HUDEP-2 (cell line): ENCODE results near the gene CMPK1.
"Not testable (repeated sequence)": the region's sequence is repeated elsewhere in the genome, so short reads cannot be mapped to it uniquely, and the experiment has no call there.

Source experiments
- DNase-seq, 76 experiments: peaks; one replicate each; lab custom pipeline; 2025; ENCODE audit not compliant: unreplicated experiment in 76 of 76; lab: John Stamatoyannopoulos, UW

The CMPK1 gene

DNA sequence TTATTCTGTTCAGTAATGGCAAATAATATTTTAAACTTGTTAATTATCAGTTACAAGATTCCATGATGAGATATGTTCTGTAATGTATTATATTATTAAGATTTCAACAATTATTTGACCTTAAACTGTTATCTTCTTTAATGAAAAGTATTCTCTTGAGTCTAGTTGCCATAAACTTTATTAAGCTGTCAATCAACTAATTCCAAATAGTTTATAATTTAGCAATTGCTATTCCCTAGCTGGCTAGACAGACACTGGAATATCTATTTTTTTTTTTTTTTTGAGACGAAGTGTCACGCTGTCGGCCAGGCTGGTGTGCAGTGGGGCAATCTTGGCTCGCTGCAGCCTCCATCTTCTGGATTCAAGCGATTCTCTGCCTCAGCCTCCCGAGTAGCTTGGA, 3.8 kb downstream of the CMPK1 start:
- no peak for DNase-seq

DNA sequence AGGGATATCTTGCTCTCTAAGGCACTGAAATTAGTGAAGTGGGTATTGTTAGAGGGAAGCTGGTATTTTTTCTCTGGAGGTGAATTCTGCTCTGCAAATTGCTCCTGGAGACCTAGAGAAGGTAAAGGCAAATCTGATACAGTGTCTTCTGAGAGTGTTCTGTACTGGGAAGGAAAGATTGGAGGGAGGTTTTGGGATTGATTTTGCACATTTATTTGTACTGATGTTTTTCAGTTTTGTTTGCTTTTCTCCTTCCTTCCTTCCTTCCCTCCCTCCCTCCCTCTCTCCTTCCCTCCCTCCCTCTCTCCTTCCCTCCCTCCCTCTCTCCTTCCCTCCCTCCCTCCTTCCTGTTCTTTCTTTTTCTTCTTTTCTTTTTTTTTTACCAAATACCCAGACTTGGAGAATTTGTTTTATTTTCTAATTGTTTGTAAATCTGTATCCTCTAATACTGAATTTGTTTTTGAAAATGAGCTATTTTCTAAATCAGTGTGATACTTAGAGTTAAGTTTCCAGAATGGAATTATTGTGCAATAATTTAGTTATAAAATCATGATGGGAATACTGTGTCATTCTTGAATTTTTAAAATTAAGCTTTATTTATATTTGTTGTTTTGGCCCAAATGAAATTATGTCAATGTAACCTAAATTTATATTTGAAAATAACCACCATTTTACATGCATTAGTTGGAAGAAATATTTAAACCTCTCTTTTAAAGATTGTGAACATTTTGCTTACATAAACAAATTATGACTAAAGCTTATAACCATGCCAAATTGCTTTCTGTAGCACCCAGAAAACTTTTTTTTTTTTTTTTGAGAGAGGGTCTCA, 4.9 kb downstream of the CMPK1 start:
- no peak for DNase-seq

DNA sequence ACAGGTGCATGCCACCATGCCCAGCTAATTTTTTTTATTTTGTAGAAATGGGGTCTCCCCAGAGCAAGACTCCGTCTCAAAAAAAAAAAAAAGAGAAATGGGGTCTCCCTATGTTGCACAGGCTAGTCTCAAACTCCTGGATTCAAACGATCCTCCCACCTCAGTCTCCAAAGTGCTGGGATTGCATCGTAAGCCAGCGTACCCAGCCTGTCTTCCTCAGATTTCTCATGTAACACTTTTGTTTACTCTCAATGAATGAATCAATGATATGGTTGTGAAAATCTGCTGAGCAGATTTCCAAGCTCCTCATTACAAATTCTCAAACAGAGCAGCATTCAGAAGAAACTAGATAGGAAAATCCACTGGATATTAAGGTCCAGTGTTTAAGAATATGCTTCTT, 6.6 kb downstream of the CMPK1 start:
- DNase-seq = no peak

DNA sequence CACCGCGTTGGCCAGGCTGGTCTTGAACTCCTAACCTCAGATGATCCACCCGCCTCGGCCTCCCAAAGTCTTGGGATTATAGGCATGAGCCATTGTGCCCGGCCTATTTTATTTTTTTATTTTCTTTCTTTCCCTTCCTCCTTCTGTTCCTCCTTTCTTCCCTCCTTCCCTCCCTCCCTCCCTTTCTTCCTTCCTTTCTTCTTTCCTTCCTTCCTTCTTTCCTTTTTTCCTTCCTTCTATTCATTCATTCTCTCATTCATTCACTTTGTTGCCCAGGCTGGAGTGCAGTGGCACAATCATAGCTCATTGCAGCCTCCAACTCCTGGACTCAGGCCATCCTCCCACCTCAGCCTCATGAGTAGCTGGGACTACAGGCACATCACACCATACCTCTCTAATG, 13.4 kb downstream of the CMPK1 start:
- not testable (repeated sequence) for DNase-seq

DNA sequence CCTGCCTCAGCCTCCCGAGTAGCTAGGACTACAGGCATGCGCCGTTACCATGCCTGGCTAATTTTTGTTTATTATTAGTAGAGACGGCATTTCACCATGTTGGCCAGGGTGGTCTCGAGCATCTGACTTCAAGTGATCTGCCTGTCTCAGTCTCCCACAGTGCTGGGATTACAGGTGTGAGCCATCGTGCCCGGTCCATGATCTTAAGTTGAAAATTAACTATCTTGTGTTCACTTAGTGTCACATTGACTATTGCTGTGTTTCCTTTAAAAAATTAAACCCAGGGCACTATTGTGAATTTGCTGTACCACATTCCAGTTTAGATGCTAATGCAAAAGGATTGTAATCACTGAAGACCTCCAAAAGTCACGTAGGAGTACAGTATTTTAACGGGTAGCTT, 14.1 kb downstream of the CMPK1 start:
- no peak for DNase-seq

DNA sequence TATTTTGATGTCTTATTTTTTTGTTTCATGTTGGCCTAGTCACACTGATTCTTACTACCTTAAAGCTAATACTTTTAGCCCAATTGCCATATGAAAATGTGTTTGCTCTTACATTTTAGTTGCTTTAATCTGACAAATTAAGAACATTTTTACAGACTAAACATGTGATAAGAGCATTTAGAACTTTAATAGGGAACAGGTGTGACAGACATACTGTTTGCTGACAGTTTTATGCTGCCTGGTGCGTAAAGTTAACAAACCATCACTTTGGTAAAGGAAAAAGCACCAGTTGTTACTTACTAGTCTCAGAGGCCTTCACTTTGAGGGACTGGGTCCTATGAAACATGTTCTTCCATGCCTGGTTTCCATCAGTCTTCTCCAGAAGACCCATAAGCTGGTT, 14.7 kb downstream of the CMPK1 start:
- no peak for DNase-seq

DNA sequence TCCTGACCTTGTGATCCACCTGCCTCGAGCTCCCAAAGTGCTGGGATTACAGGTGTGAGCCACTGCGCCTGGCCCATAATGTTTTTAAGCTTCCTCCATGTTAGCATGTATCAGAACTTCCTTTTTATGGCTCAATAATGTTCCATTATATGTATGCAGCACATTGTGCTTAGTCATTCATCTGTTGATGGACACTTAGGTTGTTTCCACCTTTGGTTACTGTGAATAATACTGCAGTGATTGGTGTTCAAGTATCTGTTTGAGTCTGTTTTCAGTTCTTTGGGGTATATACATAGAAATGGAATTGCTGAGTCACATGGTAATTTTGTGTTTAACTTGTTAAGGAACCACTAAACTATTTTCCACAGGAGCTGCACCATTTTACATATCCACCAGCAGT, 17.7 kb downstream of the CMPK1 start:
- DNase-seq = no peak

DNA sequence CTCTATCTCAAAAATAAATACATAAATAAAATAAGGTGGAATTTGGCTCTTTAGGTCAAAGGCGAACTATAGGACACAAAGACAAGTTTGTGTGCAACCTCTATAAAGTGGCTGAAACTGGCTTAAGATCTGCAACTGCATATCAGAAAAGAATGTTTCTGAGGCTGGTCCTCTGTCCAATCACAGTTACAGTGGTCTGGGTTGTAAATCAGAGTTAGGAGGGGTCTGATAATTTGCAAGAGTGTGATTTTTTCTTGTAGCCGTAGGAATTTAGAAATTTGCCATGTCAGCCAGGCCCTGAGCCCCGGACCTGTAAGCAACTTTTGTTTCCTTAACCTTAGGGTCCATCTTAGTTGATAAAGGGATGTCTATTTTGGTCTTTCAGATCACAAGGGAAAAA, 27.8 kb downstream of the CMPK1 start:
- DNase-seq = no peak

DNA sequence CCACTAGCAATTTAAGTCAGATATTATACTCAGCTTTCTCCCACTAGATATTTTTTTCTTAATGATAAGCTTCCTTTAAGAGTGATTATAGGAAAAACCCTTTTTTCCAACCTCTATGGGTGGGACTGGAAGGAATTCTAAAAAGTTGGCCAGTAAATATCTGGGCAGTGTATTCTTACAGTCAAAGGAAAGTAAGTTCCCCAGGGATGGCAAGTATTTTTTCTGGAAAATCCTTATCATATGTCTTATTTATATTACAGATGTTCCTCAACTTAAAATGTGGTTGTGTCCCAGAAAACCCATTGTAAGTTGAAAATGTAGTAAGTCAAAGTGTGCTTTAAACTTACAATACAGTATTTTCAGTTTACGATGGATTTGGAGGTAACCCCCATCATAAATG, 29.2 kb downstream of the CMPK1 start:
- DNase-seq = no peak

DNA sequence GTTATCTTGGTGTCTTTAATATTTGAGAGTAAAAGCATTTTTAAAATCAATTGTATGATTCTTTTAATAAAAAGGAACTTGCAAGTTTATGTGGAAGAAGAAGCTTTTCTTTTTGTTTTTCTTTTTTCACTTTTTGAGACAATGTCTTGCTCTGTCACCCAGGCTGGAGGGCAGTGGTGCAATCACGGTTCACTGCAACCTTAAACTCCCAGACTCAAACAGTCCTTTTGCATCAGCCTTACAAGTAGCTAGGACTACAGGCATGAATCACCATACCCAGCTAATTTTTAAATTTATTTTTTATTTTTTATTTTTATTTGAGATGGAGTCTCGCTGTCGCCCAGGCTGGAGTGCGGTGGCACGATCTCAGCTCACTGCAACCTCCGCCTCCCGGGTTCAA, 34.1 kb downstream of the CMPK1 start:
- no peak for DNase-seq

DNA sequence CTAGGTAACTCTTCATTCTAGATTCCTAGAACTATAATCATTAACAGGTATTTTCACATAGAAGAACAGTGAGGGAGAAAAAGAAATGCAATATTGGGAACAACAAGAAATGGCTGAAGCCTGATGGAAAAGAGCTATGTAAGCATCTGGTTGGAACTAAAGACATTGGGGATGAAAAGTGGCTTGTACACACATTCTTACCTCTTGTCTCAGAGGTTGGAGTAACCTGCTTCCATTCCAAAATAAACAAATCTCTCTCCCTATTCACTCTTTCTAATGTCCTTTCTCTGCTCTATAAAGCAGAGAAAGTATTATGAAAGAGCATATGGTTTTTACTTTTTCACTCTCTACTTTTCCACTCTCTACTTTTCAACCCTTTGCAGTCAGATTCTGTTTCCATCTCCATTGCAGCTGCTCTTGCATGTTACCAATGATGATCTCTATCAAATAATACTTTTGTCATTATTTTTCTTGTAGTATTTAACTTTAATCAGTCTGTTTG, 37.5 kb downstream of the CMPK1 start:
- DNase-seq = no peak

DNA sequence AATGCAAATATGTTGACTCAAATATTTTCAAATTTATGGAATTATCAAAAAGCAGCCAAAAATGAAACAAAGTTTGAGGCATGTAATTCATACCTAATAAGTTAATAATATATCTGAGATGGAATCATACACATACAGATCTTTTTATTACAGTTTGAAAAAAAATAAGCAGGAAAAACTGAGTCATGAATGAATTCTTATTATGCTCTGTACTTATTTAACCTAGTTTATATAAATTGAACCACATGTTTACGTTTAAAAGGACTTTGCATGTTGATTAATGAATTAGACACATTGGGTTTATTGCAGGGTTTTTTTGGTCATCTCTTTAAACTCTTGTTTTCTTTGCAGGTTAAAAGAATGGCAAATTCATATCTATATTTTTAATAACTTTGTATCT, 40.9 kb downstream of the CMPK1 start:
- no peak for DNase-seq

DNA sequence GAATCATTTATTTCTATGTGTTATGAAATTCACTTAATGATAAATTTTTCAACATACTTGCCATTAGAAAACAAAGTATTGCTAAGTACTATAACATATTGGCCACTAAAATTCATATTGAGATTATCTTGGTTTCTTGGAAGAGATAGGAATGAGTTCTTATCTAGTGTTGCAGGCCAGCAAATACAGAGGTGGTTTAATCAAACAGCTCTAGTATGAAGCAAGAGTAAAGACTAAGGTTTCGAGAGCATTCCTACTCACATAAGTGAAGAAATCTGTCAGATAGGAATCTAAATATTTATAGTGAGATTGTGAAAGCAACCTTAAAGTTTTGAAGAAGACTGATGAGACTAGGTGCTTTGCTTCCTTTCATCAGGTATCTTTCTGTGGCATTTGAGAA, 44.6 kb downstream of the CMPK1 start:
- DNase-seq = peak in 4 of 76 experiments; percentile 3 to 22 (median 10)

DNA sequence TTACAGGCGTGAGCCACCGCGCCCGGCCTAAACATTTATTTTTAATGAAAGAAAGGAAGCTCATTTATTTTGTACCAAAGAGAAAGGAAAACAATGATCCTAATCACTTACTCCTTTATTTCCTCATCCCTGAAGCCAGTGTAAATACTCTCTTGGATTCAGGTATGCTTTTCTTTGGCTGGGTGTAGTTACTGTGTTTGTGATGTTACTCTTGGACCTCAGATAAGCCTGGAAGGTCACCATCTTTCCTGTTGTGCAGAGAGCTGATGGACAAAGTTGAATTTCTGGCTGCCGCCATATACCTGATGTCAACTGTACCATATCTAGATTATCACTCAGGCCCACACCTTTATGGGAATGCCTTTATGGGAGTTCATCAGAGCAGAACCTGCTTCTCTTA, 47.1 kb downstream of the CMPK1 start:
- no peak for DNase-seq

DNA sequence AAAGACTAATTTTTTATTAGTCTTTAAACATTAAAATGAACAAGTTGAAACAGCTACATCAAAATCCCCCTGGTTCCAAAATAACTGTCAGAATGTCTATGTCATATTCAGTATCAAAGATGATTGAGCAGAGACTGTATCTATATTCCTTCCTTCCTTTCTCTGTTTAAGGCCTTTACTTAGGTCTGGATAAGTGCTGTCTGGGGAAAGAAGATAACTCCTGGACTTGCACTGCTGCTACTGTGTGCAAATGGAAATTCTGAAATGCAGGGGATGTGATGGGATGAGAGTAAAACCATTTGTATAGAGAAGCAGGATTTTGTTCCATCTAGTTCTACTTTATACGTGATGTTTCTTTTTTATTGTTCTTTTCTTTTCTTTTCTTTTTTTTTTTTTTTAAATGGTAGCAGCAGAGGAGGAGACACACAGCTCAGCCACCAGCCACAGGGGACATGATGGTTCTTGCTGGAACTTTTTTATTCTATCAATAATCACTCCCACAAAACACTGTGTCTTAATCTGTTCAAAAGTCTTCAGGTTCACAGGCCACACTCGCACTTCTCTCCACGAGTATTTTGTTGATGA, 48.9 kb downstream of the CMPK1 start:
- no peak for DNase-seq

DNA sequence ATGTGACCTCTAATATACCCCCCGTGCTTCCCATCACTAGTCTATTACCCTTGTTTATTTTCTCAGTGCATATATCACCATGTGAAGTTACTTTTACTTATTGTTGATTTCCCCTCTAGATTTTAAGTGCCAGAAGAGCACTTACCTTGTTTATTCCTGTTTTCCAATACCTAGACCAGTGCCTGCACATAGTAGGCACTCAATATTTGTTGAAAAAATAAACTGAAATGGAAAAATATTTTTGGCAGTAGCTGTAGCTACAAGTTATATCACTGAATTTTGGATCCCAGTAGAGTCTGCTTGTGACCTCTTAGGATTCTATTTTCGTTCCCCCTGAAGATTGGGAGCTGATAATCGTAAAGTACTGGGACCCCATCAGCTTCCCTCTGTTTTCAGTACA, 50.5 kb downstream of the CMPK1 start:
- no peak for DNase-seq

DNA sequence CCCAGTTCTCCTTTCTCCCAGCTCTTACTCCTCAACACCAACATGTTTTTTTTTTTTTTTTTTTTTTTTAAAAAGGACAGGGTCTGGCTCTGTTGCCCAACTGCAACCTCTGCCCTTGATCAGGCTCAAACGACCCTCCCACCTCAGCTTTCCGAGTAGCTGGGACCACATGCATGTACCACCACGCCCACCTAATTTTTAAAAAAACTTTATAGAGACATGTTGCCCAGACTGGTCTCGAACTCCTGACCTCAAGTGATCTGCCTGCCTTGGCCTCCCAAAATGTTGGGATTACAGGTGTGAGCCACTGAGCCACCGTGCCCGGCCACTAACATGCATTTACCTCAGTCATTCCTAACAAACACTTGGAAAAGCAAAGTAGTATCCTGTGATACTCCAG, 51.4 kb downstream of the CMPK1 start:
- no peak for DNase-seq

DNA sequence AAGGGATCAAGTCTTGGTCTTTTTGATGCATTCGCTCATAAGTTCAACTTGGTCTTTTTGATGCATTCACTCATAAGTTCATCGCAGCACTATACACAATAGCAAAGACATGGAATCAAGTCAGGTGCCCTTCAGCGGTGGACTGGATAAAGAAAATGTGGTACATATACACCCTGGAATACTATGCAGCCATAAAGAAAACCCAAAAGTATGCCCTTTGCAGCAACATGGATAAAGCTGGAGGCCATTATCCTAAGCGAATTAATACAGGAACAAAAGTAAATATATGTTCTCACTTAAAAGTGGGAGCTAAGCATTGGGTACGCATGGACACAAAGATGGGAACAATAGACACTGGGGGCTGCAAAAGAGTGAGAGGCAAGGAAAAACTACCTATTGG, 52.7 kb downstream of the CMPK1 start:
- DNase-seq = no peak

DNA sequence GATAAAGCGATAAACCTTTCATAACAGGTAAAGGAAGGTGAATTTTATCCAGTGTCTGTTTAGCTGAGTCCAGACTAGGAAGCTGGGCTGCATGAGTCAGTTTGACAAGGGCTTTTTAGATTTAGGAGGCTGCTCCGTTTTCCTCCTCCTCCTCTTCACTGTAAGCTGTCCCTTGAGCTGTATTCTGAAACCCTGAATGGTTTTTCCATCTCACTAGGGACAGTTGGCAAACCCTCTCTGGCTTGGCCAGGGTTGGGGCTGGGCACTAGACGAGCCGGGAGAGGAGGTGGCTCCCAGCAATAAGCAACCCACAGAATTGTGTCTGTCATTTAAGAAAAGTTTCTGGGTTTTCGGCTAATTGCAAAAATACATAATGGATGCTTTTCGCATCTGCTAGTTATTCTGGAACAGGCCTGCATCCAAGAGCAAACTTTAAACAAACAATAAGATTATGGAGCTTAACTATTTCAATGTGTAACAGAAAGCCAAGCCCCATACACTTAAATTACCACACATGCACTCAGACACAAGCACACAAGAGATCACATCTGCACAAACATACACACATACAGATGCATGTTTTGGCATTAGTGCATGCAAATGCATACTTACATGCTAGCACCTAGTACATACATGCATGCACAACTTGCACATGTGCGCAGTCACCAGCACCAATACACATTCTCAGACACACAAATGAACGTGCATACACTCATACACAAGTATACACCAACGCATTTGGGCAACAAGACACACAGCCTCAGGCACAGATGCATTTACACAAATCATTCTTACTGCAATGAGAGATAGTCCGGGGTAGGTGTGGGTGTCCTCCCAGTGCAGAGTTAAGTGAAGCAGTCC, 54.7 kb downstream of the CMPK1 start:
- DNase-seq = no peak

DNA sequence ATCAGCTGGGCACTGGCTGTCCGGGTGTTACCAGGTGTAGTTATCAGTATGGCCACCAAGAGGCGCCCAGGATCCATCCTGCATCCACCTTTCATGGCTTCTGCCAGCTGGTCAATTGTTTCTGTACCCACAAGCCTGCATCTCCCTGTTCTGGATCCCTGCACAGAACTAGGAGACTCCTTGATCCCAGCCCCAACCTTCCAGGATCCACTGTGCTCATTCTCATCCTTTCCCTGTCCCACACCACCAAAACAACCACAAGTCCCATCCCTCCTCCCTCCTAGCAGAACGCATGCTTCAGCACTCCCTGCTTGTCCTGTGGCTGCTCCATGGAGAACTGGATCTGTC, 55.3 kb downstream of the CMPK1 start:
- DNase-seq = peak in 49 of 76 experiments; percentile 7 to 62 (median 28)

DNA sequence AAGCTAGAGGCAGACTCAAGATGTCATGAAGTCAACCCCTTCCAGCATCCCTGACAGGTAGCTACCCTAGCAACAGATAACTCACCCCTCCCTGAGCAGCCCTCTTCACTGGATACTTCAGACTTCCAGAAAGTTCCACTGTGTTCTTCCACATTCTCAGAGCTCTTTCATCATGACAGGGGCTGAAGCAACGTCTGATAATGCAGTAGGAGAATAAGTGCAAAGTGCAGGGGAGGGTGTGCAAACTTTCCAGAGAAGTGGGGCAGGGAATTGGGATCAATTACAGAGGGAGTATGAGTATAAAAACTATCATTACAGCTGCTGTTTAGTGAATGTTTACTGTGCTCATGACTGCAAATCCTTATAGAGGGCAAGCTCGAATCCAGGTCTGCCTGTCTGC, 56.1 kb downstream of the CMPK1 start:
- no peak for DNase-seq

DNA sequence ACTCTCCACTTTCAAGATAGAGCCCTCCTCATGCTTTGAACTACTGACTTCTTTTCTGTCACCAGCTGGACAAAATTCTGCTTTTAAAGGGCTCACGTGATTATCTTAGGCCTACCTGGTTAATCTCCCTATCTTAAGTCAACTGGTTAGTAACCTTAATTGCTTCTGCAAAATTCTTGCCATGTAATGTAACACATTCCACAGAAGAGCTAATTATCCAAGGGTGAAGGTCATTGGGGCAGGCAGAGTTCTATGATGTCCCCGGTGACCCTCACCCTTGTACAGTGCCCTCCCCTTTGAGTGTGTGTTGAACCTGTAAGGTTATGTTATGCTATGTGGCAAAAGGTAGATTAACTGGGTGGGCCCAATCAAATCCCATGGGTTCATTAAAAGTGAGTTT, 57.3 kb downstream of the CMPK1 start:
- DNase-seq = no peak
